HG02759 (cell line): ENCODE results near the gene MPHOSPH6.
"Not testable (repeated sequence)": the region's sequence is repeated elsewhere in the genome, so short reads cannot be mapped to it uniquely, and the experiment has no call there.

ENCODE experiments used
- ATAC-seq: cut with Tn5 transposase; IDR thresholded peaks from one replicate; pipeline ENCODE4 v1.9.1; 2021; ENCODE audit warnings: mild to moderate bottlenecking, moderate library complexity; ENCODE audit not compliant: unreplicated experiment

Gene MPHOSPH6, protein sequence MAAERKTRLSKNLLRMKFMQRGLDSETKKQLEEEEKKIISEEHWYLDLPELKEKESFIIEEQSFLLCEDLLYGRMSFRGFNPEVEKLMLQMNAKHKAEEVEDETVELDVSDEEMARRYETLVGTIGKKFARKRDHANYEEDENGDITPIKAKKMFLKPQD

DNA sequence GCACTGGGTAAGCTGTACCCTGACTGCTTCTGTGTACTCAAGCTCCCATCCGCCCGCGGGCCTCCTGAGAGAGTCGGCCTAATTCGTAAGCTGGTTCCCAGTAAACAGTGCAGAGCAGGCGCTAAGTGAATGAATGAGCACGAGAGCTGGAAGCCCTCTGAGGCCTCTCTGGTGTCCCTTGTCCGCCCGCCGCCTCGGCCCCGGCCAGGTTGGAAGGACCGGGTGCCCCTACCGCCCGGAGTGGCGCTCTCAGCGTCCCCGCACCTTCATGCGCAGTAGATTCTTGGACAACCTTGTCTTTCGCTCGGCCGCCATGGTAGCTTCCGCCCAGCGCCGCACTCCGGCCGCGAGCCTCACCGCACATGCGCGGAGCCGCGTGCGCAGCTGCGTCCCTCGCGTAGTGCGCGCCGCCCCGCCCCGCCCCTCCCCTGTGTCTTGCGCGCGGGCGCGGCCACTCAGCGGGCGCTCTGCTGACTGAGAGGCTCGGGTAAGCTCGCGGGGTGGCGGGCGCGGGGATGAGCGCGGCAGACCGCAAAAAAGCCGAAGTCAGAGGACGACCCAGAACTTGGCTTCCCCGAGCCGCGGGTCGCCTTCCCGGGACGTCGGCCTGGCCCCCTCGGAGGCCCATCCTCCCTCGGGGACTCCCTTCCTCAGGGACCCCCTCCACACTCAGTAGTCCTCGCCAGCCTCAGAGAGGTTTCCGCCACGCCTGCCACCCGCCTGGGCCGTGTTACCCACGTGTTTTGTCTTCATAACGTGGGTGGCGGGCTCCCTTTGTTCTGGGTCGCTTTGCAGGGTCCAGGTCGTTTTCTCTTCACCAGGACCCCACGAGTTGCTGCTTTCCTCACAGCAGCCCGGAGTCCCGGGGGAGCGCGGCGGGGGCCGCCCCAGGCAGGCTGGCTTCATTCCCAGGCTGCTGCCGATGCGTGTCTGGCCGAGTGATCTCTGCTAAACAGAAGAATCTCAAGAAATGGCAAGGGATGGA lies at the start of gene MPHOSPH6:
TSS of gene MPHOSPH6 (minus strand) at position 364 of the 985 bp plus-strand sequence. CDS start at position 315, 49 bp downstream.
- ATAC-seq = peak; percentile 98

DNA sequence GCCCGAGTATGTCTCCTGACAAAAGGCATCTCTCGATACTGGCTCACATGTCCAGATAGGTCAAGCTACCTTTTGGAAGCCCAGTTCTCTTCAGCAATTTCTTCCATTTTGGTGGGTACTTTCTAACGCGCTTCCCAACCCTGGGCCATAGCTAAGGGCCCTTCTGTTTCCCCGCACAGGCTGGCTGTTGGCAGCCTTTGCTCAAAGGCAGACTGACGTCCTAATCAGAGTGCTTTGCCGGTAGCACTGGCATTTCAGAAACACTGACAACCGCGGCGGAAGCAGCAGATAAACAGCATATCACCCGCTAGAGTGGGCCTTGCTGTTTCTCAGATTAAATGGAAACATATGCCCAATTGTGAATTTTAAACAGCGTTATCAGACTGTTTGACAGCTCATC lies 49.3 kb upstream of the MPHOSPH6 start:
- ATAC-seq = no peak

DNA sequence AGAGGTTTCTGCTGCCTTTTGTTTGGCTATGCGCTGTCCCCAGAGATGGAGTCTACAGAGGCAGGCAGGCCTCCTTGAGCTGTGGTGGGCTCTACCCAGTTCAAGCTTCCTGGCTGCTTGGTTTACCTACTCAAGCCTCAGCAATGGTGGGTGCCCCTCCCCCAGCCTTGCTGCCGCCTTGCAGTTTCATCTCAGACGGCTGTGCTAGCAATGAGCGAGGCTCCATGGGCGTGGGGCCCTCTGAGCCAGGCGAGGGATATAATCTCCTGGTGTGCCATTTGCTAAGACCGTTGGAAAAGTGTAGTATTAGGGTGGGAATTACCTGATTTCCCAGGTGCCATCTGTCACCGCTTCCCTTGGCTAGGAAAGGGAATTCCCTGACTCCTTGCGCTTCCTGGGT lies 39.3 kb upstream of the MPHOSPH6 start:
- not testable (repeated sequence) for ATAC-seq

DNA sequence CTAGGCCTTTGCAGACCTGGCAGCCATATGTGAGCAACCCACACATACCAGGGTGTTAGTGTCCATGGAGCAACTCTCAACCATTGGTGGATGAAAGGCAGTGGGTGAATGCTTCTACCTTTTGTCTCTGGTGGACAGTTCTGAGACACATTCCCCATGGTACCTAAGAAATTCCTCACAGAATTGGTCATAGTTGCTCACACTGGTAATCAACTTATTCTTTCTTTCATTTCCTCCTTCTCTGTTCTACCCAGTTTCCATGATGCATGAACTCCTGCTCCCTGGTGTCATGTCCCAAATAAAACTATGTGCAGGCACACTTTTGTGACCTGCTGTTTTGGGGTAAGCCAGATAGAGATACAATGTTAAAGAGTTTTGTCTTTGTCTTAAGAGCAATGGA lies 33.2 kb upstream of the MPHOSPH6 start:
- ATAC-seq = no peak

DNA sequence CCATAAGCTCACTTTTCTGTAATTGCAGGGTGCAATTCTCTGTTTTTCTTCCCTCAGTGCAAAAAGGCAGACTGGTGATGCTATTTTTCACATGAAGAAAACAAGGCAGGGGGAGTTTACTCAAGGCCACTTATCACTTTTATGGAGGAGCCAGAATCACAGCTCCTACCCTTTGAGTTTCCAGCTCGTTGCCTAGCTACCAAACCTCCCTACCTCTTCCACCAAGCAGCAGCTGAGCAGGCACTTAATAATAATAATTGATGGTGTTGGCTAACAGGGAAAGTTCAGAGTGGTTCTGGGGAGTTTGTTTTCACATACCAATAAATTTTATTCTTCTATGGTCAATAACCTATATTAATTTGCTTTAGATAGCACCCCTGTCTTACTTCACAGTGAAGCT lies 31.9 kb upstream of the MPHOSPH6 start:
- no peak for ATAC-seq

DNA sequence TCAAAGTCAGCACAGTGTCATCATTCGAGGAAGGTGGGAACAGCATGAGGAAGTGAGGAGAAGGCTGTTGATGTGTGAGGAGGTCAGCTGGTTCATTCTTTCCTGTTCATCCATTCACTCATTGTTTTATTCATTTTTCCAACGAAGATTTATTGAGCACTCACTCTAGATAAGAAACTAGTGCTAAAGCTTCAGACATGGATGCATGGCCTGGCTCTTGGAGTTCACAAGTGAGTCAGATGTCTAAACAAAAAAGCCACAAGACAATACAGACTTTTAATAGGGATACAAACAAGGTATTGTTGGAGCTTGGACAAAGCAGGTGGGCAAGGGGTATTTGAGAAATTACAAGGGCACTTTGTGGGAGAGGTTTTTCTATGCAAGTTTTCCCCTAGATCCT lies 31.3 kb upstream of the MPHOSPH6 start:
- no peak for ATAC-seq

DNA sequence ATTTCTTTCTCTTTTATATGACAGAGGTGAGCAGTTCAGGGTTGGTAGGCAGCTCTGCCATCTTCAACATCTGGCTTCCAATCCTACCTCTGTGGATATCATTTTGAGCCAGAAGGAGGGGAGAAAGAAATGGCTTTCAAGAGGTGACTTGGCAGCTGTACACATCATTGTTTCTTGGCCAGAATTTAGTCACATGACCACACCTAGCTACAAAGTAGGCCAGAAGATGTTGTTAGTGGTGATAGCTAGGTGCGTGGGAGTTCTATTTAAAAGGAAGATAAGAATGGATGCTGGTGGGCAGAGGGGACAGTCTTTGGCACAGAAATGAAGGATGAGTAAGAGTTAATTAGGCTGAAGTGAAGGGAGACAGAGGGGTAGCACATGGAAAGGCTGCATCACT lies 29.2 kb upstream of the MPHOSPH6 start:
- ATAC-seq = no peak

DNA sequence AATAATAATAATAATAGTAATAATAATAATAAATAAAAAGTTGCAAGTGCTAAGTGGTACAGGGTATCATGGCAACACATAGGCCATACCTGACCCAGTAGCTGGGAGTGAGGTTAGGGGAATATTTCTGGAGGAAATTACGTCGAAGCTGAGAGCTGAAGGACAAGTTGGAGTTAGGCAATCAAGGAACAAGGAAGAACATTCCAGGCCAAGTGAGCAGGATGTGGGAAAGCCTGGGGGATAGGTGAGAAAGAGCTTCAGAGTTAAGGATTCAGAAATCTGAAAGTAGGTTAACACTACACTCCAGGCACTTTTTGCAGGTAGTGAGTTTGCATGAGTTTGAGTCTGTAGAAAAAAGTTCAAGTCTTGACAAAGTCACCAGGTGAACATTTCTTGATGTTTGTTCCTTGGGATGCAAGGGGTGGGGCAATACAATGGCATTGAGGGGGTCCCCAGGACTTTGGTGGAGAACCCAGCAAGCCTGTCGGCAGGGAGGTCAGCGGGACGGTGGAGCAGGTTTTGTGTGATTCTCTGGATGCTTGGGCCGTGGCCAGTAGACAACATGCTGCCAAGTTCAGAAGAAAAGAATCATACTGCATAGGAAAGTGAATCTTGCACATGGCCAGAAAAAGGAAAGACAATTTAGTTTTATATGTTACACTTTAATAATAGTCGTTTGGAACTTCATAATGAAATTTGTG lies 27.7 kb upstream of the MPHOSPH6 start:
- no peak for ATAC-seq

DNA sequence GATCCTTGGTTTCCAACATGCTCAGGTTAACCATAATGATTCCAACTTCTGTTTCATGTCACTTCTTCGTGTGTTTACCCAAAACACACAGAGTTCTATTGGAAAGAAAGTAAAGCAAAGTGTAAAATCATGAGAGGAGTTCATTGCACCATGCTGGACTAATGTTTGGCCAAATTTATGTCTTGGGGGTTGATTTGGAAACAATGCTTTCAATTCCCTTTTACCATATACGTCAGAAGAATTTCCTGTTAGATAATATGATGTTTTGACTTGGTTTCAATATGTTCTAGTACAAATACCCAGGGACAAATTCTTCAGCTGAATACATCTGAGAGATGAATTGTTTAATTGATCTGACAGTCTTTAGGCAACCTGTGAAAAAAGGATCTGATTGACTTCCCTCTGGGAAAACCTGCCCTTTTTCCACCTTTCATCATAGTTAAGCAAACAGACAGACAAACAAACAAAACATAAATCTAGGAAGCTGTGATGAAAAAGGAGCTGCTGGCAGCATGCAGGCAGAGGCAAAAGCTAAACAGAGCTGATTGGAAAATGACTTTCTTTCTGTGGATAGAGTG lies 26.0 kb upstream of the MPHOSPH6 start:
- ATAC-seq = no peak

DNA sequence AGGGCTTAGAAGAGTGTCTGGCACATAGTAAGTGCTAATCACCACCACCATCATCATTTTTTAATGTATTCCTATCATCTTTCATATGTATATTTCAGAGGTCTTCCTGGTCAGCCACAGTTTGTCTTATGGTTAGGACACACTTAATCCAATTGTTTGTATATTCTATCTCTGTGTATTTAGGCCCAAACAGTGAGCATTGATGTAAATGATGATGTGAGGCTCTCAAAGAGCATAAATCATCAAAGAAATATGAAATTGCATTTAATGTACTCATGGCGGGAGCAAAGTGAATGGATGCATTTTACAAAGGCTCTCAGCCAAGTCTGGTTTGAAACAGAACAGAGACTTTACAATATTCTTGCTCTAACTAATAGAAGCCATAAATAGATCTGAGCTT lies 24.1 kb upstream of the MPHOSPH6 start:
- no peak for ATAC-seq

DNA sequence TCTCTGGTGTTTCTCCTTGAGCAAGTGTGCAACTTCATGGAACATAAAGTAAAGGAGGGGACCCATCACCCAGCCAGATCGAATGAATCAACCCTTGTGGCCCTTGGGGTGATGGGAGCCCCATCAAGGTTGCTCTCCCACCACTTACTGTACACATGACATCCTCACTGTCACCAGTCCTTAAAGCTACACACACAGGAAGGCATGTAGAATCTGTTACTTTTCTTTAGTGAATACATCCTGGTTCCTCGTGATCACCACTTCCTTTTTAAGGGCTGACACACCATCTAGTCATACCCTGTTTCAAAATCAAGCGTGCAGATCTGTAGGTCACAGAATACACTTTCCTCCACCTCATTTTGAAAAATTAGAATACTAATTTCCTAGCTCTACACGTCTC lies 22.6 kb upstream of the MPHOSPH6 start:
- ATAC-seq = no peak

DNA sequence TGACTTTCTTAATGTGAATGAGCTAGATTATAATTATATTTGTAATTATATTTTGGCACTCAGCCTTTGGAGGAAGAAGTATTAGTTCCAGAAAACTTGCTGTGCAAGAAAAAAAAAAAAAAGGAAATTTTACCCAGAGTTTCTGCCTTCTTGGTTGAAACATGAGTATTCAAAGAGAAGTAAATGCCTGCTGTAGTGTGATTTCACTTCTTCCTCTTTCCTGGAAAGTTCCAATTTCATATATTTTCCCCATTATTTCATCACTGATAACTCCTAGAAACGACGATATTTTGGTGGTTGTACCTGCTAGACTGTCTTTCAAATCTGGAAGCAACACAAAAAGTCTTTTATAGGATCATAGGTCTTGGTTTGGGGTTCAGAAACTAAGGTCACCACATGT lies 20.4 kb upstream of the MPHOSPH6 start:
- no peak for ATAC-seq

DNA sequence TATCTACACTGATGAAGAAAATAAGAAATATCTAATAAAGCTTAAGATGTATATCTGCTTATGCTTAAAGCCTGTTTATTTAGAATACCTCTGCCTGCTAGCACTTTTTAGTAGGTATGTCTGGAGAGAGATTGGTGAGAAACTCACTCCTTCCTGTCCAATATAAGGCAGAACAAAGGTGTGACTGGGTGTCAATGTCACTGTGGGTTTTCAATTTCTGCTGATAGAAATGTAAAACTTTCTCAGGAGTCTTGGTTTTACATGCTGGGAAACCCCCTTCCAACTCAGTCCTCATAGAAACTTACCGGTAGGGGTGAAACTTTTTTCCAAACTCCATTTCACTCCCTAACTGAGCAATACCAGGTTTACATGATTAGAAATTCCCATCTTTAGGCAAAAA lies 17.8 kb upstream of the MPHOSPH6 start:
- no peak for ATAC-seq

DNA sequence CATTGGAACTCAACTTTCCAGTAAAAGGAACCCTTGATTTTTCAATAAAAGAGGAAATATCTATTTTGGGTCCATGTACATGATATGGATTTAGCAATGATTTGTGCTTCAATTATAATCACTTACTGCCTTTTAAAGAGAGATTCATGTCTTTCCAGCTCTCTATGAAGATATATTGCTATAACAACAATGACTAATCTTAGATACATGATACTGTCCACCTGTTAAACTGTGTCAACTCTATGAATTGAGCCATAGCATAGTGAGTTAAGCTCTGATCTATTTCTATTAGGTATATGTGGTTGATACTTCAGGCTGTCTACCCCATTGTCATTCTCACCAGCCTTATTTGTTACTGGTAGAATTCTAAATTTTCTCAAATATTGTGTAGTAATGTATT lies 15.0 kb upstream of the MPHOSPH6 start:
- ATAC-seq = no peak

DNA sequence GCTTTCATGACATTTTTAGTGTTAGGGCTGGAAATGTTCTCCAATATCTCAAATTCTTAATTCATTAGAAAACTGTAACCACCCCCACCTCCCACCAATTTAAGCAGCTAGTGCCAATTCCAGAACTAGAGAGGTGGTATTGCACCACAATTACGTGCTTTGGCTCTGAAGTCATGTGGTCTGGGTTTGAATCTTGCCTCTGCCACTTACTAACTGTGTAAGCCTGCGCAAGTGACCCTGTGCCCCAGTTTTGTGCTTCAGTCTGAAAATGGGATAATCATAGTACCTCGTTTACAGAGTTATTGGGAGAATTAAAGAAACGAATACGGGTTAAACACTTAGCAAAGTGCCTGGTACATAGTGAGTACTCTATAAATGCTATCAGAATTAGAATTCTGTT lies 14.2 kb upstream of the MPHOSPH6 start:
- ATAC-seq = no peak

DNA sequence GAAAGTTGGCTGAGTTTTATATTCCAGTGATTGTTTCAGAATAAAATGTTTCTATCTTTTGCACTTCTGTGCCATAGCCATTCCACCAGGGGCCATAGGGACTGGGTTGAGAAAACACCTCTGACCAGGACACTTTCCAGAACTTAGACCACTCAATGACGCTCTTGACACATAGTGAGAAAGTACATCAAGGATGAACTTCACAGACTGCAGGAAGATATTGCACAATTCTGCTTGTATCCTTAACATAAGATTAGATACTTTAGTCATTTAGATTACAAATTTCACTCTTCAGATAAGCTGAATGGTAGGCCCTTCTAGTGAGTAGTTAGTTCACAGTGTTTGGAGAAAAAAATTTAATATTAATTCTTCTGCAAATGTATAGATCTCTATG lies 13.0 kb upstream of the MPHOSPH6 start:
- ATAC-seq = no peak

DNA sequence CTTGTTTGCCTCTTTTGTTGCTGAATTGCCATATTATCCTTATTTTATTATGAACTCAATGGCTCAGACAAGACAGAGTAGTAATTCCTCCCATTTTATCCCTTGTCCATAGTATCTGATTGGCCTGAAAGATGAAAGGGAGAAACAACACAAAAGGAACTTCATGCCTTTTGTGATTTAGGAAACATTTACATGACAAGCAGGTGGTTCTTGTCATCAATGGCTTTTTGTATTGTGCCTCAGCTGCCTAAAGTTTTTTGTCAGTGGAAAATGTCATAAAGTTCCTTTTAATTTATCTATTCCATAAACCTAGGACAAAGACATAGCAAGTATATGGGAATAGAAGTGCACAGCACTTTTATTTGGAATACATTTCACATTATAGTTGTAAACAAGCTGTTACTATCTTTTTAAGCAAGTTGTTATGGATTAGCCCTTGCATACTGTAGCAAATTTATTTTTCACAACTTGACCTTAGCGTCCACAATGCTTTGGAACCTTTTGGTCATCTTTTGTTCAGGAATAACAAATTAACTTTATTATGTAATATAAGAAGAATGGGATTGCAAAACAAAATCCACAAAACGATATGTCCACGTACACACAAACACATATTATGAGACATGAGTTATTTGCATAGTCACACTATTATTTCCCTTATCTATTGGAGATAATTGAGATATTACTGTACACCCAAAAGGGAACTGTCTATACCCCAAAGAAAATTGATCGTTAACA lies 12.4 kb upstream of the MPHOSPH6 start:
- no peak for ATAC-seq

DNA sequence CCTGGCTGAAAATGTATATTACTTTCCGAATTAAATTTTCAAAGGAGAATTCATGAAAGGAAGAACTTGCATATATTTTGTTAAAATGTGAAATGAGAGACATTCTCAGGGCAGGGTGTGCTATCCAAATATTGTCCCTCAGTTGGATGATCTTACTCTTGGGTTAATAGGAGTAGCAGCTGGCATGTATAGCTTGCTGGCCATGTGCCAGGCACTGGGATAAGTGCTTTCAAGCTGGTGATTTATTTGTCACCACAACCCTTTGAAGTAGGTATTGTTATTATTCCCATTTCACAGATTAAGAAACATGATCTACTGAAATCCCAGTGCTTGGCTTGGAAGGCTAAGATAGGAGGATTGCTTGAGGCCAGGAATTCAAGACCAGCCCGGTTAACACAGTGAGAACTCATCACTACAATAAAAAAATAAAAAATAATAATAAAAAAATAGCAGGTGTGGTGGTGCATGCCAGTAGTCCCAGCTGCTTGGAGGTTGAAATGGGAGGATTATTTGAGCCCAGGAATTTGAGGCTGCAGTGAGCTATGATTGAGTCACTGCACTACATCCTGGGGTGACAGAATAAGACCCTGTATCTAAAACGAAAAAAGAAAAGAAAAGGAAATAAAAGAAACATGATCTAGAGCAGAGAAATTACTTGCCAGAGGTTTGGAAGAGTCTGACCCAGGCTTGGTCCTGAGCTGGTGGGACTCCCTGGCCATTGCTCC lies 11.6 kb upstream of the MPHOSPH6 start:
- no peak for ATAC-seq

DNA sequence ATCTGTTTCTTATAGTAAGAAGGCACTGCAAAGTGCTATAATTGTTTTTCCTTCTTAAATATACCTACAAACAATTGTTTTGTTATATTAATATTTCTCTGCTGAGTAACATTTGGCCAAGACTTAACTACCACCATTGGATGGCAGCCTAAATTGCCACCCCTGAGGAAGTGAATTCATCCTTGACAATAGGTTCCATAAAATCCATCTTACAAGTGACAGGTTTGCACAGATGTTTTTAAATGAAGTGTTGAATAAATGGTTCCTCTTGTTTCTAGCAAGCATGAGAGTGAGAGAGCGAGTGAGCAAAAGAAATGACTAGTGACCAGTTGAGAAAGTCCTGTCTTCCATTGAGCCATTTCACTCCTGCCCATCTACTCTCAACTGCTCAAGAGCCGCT lies 8.3 kb upstream of the MPHOSPH6 start:
- no peak for ATAC-seq

DNA sequence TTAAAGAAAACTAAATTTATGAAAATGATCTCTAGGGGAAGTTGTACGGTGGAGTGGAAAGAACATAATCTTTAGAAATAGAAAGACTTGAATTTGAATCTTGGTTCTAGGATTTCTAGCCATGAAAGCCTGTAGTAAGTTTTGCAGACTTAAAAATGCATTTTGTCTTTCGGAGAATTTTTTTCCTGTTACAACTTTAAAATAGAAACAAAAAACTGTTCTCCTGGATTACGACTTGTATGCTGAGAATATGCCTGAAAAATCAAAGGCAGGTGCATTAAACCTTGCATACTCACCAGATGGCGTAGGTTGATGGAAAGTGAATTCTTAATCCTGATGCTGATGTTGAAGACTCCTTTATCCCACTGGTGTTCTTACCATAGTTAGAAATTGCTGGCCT lies 7.5 kb upstream of the MPHOSPH6 start:
- ATAC-seq = no peak
